ENCODE data around the gene ZNF674. TPM values are rescaled to one million over a fixed set of nuclear protein-coding genes. Genes with fewer than 3 reads are reported as not detected.
"Not testable (repeated sequence)": the region's sequence is repeated elsewhere in the genome, so short reads cannot be mapped to it uniquely, and the experiment has no call there.

Gene ZNF674
- total RNA-seq, 1 experiment from 2014 or later: 9.0 TPM

- Histone ChIP-seq H3K9me3 (ENCODE audit: low read length) (no peaks in the 10 kb centered on the region), H2AFZ (ENCODE audit: low read length) (no peak overlapping the region), H3K27ac (ENCODE audit: low read length) (no peak overlapping the region), H3K36me3 (ENCODE audit: low read depth, low read length) (peaks cover 20% of the 10 kb centered on the region), H3K79me2 (ENCODE audit: low read length) (no peaks in the 10 kb centered on the region), H3K4me1 (ENCODE audit: insufficient read depth, low read length) (no peaks in the 10 kb centered on the region), H3K4me2 (ENCODE audit: low read length) (no peak overlapping the region), H3K4me3 (ENCODE audit: low read length) (no peak overlapping the region), H3K27me3 (ENCODE audit: low read length) (no peaks in the 10 kb centered on the region), H3F3A (ENCODE audit: low read length, unreplicated experiment) (no peaks in the 10 kb centered on the region), H3K9ac (ENCODE audit: low read length) (no peak overlapping the region), H4K20me1 (ENCODE audit: low read length) (no peaks in the 10 kb centered on the region), H3K9me2 (replicated peaks; ENCODE audit: low read length) (no peaks in the 10 kb centered on the region)
- BruUV-seq (replicated peaks): no TSS peak
- ChIA-PET POLR2A (ENCODE audit: unreplicated experiment) (no interaction called here), CTCF (no interaction called here)
- no peak for ATAC-seq
- intact Hi-C loops (cut with micrococcal nuclease): no loop called here
- no peak for DNase-seq
- TF ChIP-seq, protein P1, sequence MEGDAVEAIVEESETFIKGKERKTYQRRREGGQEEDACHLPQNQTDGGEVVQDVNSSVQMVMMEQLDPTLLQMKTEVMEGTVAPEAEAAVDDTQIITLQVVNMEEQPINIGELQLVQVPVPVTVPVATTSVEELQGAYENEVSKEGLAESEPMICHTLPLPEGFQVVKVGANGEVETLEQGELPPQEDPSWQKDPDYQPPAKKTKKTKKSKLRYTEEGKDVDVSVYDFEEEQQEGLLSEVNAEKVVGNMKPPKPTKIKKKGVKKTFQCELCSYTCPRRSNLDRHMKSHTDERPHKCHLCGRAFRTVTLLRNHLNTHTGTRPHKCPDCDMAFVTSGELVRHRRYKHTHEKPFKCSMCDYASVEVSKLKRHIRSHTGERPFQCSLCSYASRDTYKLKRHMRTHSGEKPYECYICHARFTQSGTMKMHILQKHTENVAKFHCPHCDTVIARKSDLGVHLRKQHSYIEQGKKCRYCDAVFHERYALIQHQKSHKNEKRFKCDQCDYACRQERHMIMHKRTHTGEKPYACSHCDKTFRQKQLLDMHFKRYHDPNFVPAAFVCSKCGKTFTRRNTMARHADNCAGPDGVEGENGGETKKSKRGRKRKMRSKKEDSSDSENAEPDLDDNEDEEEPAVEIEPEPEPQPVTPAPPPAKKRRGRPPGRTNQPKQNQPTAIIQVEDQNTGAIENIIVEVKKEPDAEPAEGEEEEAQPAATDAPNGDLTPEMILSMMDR (conservative IDR thresholded peaks at IDR 0.05; ENCODE audit: low read depth, low read length): no peak
- TF ChIP-seq EZH2phosphoT487 (IDR thresholded peaks at IDR 0.05; ENCODE audit: borderline replicate concordance, low read length) (no peak), EZH2 (IDR thresholded peaks at IDR 0.05; ENCODE audit: low read length, unreplicated experiment) (no peak)
Measured at GRCh38 chrX:46461660-46462191, 83.5 kb downstream of the ZNF674 start.

GRCh38 chrX:46460801-46461659 is 84.2 kb downstream of the ZNF674 start:
- H2AFZ ChIP-seq (ENCODE audit: low read length); H3K4me2 ChIP-seq (ENCODE audit: low read length); H3K27ac ChIP-seq (ENCODE audit: low read length); H3K9ac ChIP-seq (ENCODE audit: low read length); H3K4me3 ChIP-seq (ENCODE audit: low read length); H3K79me2 ChIP-seq (ENCODE audit: low read length); H3K9me2 ChIP-seq (replicated peaks; ENCODE audit: low read length); H3K27me3 ChIP-seq (ENCODE audit: low read length); H3F3A ChIP-seq (ENCODE audit: low read length, unreplicated experiment); H3K4me1 ChIP-seq (ENCODE audit: insufficient read depth, low read length); POLR2A ChIA-PET (ENCODE audit: unreplicated experiment); H3K9me3 ChIP-seq (ENCODE audit: low read length); DNase-seq; ATAC-seq; CTCF ChIA-PET; BruUV-seq (replicated peaks); H4K20me1 ChIP-seq (ENCODE audit: low read length); intact Hi-C loops (cut with micrococcal nuclease): not testable (repeated sequence)
- peaks cover 18% of the 10 kb centered on the region for H3K36me3 ChIP-seq (ENCODE audit: low read depth, low read length)

DNA sequence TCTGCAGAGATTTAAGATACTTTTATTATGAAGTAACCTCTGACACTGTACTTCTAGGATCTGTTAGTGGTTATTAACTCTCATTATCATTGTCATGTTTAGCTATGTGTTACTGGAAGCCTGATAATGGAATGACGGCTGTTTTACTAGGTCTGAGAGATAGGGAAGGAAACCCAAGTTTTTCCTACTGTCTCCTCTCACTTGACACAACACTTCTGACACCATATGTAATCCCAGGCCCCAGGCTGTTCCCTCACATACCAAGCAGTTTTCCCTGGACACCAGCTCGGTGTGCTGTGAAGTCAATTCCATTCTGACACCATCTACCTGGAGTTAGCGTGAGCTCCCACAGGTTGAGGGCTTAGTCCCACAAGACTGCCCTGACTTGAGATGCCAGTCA is 85.6 kb downstream of the ZNF674 start:
- ATAC-seq (no peak), DNase-seq (no peak)
- Histone ChIP-seq H3F3A (ENCODE audit: low read length, unreplicated experiment) (no peaks in the 10 kb centered on the region), H3K9me3 (ENCODE audit: low read length) (no peaks in the 10 kb centered on the region), H3K79me2 (ENCODE audit: low read length) (no peaks in the 10 kb centered on the region), H3K9ac (ENCODE audit: low read length) (no peak overlapping the region), H3K27ac (ENCODE audit: low read length) (no peak overlapping the region), H4K20me1 (ENCODE audit: low read length) (no peaks in the 10 kb centered on the region), H3K36me3 (ENCODE audit: low read depth, low read length) (peaks cover 26% of the 10 kb centered on the region), H3K4me3 (ENCODE audit: low read length) (no peak overlapping the region), H3K9me2 (replicated peaks; ENCODE audit: low read length) (no peaks in the 10 kb centered on the region), H3K27me3 (ENCODE audit: low read length) (no peaks in the 10 kb centered on the region), H3K4me2 (ENCODE audit: low read length) (no peak overlapping the region), H2AFZ (ENCODE audit: low read length) (no peak overlapping the region), H3K4me1 (ENCODE audit: insufficient read depth, low read length) (no peaks in the 10 kb centered on the region)
- intact Hi-C loops (cut with micrococcal nuclease): no loop called here
- POLR2A ChIA-PET (ENCODE audit: unreplicated experiment): no interaction called here
- no TSS peak for BruUV-seq (replicated peaks)
- no peak for TF ChIP-seq EZH2phosphoT487 (IDR thresholded peaks at IDR 0.05; ENCODE audit: borderline replicate concordance, low read length)
- CTCF ChIA-PET: no interaction called here

Measured in PC-3 (cell line).